DMS114 treated with DMSO at 0.1 percent for 48 hours (cell line): ENCODE results near the gene RFTN1.

Experiments used
- DNase-seq: peaks from one replicate; lab custom pipeline; 2025; ENCODE audit not compliant: unreplicated experiment; lab: John Stamatoyannopoulos, UW

The RFTN1 gene

DNA sequence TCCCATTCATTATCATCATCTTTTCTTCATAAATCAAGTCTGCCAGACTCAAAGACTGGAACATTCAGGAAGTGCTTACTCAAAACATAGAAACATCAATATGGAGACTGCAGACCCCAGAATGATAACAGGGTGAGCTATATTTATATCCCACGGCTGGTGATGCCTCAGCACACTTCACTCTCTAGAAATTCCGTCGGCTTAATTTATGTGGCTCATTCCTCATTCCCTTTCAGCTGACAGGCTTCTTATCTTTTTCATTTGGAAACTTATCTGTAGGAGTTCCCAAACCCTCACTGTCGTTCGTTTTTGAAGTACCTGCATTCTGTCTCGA, 45.5 kb downstream of the RFTN1 start:
- no peak for DNase-seq

DNA sequence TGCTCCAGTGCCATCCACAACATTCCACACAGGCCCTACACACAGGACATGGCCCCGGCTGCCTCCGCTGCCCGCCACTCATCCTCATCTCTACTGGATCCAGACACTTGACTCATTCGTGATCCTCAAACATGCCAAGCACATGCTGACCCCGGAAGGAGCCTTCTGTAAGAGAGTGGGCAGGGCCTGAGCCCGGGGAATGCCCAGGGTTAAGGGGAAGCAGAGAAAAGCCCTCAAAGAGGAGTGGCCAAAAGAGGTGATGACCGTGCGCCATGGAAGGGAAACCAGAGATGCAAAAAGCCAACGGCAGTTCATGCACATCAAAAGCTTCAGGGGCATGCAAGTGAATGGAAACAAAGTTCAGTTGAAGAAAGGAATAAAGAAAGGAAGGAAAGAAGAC, 46.1 kb downstream of the RFTN1 start:
- DNase-seq, result no peak

DNA sequence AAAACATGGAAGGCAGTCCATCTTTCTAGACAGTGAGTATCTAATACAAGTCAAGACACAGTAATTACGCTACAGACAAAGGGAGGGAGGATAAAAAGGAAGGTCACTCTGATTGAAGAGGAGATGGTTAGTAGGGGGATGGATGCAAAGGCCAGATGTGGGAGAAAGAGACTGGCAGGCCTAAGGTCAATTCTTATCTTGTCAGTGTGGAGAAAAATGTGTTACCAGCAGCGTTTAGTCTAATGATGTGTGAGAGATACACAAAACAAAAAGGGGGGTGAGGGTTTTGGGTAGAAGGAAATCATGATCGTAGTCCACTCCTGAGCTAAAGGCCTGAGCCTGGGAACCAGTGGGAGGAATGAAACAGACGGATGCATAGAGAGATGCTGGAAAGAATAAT, 46.7 kb downstream of the RFTN1 start:
- DNase-seq, result no peak

DNA sequence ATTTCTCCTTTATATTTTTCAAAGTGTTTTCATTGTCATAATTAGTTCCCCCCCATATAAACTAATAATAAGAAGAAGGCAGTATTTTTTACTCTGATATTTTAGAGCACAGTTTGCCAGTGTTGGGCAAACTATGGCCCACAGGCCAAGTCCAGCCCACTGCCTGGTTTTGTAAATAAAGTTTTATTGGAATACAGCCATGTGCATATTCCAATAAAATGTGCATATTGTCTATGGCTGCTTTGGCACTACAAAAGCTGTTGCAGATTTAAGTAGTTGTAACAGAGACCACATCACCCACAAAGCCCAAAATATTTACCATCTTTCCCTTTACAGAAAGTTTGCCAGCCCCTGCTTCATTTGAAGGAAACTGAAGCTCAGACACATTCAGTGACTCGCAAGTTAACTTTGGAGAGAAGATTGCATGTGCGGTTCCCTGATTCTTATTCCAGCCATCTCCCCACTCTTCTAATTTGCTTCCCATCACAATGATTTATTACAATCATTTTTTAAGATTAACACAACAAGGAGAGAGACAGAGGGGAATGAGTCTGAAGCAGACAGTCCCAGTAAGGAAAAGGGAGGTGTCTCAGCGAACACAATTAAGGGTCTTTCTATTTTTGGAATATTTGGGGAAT, 48.9 kb downstream of the RFTN1 start:
- no peak for DNase-seq

DNA sequence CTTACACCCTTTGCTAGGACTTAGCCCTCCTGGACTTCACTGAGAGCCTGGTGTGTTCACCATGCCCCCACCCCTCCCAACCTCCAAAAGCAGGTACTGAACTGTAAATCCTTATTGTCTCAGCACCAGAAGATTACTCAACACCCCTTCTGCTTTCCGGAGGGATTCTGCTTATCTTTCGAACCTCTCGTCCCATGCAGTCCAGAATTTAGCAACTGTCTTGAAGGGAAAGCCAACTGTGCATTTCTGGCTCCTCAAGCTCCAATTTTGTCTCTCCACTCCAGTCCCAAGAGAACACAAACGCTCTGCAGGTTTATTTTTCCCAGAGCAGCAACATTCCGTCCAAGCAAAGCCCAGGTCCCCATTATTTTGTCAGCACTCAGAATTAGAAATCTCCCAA, 49.6 kb downstream of the RFTN1 start:
- no peak for DNase-seq

DNA sequence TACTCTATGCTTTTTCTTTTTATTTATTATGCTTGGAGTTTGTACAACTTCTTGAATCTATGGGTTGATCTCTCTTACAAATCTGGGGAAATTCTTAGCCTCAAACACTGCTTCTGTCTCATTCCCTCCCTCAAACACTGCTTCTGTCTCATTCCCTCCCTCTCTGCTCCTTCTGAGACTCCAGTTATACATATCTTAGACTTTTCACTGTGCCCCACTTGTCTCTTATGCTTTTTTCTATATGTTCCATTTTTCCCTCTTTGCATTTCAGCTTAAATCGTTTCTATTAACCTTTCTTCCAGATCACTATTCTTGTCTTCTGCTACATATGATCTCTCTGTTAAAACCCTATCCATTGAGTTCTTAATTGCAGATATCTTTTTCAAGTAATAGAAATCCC, 50.4 kb downstream of the RFTN1 start:
- no peak for DNase-seq

DNA sequence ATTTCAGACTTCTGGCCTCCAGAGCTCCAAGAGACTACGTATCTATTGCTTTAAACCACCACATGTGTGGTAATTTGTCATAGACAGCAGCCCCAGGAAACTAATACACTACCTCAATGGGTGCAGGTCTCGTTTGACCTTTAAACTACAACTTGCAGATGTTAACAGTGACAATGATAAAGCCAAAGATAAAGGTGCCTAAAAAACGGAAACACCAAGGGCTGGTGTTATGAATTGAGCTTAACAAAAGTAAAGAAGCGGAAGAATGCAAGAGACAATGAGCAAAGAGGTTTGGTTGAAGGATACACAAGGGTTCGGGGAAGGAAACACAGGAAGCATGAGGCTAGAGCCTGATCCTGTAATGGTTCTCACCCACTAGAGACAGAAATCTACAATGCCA, 50.8 kb downstream of the RFTN1 start:
- no peak for DNase-seq

DNA sequence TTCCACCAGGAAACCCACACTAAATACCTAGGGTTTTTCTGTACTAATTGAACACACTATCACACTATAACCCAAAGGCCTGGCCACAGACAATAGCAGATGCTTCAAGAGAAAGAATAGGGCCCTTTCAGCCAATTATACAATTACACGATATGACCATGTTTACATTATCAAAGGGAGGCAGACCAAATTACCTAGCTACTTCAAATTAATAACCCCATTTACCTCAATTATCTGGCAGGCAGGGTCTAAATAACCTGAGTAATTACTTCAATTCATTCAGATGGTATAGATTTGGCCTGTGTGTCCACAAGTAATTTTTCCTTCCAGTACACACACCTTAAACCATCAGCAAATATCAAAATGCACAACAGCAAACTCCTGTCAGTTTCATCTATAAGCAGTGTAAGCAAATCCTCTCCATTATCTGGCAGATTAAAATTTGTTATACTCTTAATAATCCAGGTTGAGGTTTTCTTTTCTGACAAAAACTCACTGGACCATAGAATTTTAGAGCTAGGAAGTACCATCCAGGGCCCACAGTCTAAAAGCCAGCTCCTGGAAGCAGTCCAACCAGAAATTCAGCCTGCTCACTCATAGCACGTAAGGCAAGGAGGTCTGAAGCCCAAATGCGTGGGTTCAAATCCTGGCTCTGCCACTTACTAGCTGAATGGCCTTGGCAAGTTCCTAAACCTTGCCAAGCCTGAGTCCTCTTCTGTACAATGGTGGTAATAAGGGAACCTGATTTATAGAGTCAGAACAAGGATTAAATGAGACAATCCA, 51.8 kb downstream of the RFTN1 start:
- DNase-seq, result no peak

DNA sequence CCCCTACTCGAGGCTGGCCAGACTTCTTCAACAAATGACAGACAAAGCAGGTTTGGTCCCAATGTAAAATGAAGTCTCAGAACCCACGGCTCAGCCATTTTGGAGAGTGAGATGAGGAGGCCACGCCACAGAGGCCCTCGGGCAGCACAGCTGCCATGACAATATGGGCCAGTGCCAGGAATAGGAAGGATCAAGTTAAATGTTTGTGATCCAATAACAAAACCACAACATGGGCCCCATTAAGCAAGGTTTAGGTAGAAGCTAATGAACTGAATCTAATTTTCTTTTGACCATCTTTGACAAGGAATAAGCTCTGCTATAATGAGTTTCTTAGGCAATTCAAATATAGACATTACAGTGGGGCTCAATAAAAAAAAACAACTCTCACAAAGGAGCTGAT, 52.6 kb downstream of the RFTN1 start:
- no peak for DNase-seq

DNA sequence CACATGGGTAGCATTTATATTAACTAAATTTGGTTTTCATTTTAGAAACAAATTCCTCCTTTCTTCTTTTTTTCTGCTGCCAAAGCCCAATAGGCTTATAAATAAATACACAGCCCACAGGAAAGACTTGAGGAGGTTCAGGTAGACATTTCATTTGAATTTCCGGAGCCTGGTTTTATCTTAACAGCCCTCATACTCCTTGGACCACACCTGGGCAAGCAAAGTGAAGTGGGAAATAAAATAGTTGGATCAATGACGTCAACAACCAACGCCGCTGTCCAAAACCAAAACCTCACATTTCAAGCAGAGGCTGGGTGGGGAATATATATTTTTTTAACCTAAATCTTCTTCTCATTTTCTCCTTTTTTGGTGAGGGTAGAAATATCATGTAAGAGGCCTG, 53.2 kb downstream of the RFTN1 start:
- no peak for DNase-seq

DNA sequence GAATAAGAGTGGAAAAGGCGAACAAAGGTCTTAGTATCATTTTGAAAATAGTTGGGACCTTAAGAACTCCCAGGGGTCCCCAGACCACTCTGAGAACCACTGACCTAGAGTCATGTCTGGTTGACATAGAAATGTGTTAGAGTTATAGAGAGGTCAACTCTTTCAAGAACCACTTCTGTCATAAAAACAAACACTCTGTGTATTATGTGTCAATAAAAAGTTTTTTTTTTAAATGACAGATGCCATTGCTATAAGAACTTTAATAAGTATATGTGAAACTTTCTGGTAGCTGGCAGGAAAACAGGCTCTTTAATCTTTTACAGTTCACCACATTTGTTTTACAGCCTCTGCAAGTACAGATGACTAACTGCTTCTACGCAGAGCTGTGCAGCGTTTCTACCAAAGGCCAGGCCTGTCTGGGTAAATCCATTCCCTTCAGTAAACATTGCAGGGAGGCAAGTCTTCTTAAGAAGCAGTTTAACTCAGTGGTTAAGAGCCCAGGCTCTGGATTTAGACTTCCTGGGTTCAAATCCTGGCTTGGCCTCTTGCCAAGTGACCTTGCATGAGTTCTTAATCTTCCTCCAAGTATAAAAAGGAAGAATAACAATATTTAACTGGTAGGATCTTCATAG, 56.6 kb downstream of the RFTN1 start:
- no peak for DNase-seq

DNA sequence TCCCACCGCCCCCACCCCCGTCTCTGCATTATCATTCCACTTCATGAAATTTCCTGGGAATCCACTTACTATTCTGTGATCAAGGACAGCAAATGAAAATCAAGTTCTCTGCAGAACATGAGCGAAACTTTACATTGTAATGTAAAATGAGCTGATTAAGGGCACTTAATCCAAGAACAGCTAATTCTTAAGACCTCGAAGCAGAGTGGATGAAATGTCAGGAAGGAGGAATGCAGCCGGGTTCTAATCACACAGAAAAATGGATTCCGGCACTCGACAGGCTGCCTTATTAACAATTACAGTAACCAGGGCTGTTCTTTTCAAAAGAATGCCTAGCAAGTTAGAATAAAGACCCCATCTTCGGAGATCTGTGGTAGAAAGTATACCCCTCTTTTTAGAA, 57.5 kb downstream of the RFTN1 start:
- no peak for DNase-seq

DNA sequence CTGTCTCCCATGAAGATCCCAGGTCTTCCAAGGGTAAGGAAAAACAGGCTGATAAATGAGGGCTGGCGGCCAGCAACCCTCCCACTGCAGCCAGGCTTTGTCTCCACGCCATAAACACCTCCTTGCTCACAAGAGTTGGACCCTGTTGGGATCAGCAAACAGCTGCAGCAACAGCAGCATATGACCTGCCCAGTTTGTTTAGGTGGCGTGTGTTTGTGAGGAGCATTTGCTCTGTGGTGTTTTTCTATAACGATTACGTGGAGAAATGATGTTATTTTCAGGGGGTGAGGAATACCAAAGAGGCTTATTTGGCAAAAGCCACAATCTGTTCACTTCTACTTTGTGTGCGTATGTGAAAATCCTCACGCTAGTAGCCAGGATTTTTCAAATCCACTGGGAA, 58.5 kb downstream of the RFTN1 start:
- DNase-seq, result no peak

DNA sequence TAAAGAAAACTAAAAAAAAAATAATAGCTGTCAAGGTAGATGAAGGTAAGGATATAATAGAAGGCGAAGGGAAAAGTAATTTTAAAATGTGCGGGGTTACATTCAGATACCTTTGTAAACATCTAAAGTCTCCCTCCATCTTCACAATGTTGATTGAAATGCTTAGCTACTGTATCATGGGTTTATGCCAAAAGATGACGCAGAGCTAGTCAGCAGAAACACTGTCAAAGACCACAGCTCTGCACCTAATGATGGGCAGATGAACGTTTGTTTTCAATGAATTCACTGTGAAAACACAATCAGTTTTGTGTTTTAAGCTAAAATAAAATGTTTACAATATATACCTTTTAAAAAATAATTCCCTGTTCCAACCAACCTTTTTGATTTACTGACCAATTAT, 61.2 kb downstream of the RFTN1 start:
- no peak for DNase-seq

DNA sequence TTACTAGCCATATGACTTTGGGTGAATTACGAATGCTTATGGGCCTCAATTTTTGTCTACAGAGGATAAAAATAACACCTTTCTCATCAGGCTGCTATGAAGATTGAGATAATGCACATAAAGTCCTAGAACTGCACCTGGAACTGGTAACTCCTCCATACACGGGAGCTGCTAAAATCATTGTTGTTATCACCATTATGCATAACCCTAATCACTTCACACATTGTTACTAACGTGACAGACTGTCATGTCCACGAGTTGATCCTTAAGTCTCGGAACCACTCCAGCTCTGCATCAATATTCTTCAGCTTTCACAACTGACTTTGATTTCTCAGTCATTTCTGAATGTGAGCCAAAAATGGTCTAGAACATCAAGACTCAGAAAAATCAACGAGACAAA, 64.1 kb downstream of the RFTN1 start:
- no peak for DNase-seq

DNA sequence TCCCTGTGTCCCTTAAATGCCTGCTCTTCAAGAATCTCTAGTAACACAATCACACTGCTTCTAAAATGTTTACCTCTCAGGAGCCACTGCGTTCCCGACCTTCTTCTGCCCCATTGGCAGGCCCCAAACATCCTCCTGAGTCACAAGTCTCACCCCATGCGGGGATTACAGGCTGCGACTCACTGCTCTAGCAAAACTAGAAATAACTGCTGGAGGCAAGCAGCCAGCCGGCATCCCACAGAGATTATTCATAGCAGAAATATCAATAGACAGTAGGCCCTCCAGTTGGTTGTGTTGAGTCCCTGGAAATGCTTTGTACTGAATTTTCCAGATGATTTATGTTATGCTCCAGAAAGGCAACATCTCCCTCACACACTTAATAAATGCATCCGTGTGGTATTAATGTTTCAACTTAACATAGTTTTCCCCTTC, 64.8 kb downstream of the RFTN1 start:
- no peak for DNase-seq

DNA sequence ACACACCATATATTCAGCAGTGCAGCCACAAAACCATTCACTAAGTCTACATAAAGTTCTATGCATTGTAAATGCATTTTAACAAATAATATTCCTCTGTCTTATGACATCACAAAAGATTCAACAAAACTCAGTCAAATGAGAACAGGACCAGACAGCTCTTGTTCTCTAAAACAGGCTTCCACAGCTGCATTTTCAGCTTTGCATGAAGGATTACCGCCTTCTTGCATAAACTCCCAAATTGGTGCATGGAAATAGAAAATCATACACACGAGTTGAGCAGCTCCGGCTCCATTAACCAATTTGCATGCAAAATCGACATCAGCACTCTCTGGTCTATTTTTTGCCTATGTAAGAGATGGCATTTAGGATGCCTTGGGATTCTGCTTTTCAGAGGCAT, 66.4 kb downstream of the RFTN1 start:
- no peak for DNase-seq

DNA sequence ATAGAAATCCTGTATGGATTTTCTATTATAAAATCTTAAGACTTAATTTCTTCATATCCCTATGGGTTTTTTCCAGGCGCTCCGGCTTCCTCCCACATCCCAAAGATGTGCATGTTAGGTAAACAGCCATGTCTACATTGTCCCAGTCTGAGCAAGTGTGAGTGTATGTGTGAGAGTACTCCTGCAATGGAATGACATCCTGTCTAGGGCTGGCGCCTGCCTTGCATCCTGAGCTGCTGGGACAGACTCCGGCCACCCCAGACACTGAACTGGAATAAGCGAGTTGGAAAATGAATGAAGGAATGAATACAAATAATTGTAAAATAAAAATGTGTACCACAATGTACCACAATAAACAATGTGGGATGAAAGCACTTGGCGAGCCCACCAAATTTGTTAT, 69.2 kb downstream of the RFTN1 start:
- no peak for DNase-seq

DNA sequence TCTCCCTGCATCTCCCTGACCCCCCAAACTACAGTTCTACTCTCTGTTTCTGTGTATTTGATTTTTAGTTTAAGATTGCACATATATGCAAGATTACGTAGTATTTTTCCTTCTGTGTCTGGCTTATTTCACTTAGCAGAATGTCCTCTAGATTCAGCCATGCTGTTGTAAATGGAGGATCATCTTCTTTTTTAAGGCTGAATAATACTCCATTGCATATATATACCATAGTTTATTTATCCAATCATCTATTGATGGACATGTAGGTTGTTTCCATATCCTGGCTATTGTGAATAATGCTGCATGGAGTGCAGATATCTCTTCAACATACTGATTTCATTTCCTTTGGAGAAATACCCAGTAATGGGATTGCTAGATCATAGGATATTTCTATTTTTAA, 70.8 kb downstream of the RFTN1 start:
- no peak for DNase-seq

DNA sequence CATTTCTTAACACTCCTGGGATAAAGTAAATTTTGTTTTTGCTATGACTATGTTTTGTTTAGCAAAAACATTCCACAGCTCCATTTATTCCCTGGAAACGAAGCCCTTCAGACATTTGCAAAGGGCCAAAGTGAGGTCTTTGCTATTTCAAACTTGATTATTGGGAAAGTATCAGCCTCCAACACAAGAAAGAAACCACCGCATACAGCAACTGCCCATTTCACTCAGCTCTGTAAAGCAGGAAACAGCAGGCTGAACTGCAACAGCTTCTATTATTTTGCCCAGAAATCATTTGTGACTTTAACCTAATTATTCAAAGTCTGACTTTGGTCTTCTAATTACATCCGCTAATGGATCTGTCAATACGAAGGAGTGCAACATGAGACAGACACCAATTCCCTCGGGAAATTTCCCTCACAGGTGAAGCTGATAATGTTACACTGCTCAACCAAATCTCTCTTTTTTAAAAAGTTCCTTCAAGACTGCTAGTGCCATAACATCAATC, 72.1 kb downstream of the RFTN1 start:
- no peak for DNase-seq

DNA sequence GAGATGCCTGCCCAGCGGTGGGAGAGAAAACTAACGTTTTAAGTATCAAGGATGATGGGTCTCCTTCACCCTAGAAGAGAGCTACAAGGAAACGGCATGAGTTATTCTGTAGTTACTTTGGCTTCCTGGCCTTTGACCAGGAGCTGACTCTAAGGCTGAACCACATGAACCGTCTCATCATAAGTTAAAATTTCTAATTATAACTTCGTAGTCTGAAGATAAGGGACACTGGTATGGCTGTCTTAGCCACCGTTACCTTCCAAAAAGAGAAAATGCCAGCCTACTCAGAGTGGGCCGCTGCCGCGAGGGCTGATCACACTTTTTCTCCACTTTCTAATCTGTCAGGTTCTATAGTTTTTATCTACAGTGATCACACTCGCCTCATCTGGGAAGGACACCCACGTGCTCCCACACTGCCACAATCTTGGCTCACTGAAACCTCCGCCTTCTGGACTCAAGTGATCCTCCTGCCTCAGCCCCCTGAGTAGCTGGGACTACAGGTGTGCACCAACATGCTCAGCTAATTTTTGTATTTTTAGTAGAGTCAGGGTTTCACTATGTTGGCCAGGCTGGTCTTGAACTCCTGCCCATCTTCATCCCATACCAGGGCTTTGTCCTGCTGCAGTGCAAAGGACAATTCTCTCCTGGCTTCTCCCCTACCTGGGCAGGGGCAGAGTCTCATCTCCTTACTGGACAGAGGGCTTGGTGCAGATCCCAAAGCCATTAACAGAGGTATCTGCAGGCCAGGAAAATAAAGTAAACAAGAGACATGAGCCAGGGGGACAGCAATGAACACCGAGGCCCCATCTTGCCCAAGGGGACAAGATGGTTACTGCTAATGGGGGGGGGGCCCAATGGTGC, 73.4 kb downstream of the RFTN1 start:
- no peak for DNase-seq
